Neural cell (in vitro differentiated cells): ENCODE data around the gene DHX16.

Experiments
- EZH2 ChIP-seq: fragments of 200-600, 300-800 bp; shearing (Covaris generic), sonication (generic); IDR thresholded peaks from 2 replicates; pipeline ENCODE4 v1.6.1; 2014; ENCODE audit warnings: antibody characterized with exemption, low read length, borderline replicate concordance, mild to moderate bottlenecking; ENCODE audit not compliant: insufficient read depth, poor library complexity, severe bottlenecking
- TF ChIP-seq, protein P1 (sequence below): fragments of 450-650 bp; IDR thresholded peaks from 2 replicates; pipeline ENCODE4 v1.5.1; 2014; ENCODE audit warnings: antibody characterized with exemption, mild to moderate bottlenecking, moderate library complexity; ENCODE audit not compliant: poor library complexity, severe bottlenecking
- TF ChIP-seq, protein P2 (sequence below): IDR thresholded peaks from 2 replicates; pipeline ENCODE4 v1.6.1; 2012; ENCODE audit warnings: borderline replicate concordance

- TF ChIP-seq, protein P1, sequence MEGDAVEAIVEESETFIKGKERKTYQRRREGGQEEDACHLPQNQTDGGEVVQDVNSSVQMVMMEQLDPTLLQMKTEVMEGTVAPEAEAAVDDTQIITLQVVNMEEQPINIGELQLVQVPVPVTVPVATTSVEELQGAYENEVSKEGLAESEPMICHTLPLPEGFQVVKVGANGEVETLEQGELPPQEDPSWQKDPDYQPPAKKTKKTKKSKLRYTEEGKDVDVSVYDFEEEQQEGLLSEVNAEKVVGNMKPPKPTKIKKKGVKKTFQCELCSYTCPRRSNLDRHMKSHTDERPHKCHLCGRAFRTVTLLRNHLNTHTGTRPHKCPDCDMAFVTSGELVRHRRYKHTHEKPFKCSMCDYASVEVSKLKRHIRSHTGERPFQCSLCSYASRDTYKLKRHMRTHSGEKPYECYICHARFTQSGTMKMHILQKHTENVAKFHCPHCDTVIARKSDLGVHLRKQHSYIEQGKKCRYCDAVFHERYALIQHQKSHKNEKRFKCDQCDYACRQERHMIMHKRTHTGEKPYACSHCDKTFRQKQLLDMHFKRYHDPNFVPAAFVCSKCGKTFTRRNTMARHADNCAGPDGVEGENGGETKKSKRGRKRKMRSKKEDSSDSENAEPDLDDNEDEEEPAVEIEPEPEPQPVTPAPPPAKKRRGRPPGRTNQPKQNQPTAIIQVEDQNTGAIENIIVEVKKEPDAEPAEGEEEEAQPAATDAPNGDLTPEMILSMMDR, result no peak
- TF ChIP-seq EZH2, result no peak
- TF ChIP-seq, protein P2, sequence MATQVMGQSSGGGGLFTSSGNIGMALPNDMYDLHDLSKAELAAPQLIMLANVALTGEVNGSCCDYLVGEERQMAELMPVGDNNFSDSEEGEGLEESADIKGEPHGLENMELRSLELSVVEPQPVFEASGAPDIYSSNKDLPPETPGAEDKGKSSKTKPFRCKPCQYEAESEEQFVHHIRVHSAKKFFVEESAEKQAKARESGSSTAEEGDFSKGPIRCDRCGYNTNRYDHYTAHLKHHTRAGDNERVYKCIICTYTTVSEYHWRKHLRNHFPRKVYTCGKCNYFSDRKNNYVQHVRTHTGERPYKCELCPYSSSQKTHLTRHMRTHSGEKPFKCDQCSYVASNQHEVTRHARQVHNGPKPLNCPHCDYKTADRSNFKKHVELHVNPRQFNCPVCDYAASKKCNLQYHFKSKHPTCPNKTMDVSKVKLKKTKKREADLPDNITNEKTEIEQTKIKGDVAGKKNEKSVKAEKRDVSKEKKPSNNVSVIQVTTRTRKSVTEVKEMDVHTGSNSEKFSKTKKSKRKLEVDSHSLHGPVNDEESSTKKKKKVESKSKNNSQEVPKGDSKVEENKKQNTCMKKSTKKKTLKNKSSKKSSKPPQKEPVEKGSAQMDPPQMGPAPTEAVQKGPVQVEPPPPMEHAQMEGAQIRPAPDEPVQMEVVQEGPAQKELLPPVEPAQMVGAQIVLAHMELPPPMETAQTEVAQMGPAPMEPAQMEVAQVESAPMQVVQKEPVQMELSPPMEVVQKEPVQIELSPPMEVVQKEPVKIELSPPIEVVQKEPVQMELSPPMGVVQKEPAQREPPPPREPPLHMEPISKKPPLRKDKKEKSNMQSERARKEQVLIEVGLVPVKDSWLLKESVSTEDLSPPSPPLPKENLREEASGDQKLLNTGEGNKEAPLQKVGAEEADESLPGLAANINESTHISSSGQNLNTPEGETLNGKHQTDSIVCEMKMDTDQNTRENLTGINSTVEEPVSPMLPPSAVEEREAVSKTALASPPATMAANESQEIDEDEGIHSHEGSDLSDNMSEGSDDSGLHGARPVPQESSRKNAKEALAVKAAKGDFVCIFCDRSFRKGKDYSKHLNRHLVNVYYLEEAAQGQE, result no peak
These were observed 31.0 kb upstream of the DHX16 start for GRCh38 chr6:30703821-30704220.
